GM06990 (cell line): ENCODE measurements around the gene TUBGCP6.

Experiments
- DNase-seq: peaks from one replicate; pipeline ENCODE4 v3.0.0-alpha.2; 2011; ENCODE audit not compliant: insufficient read length; ENCODE audit errors: extremely low read depth
- H3K27me3 ChIP-seq: replicated peaks from 2 replicates; pipeline ENCODE4 v1.6.0; 2011; ENCODE audit warnings: low read length; ENCODE audit not compliant: control insufficient read depth, insufficient read depth
- H3K36me3 ChIP-seq: 2 replicates; pipeline ENCODE4 v1.5.1; 2011; ENCODE audit warnings: low read length; ENCODE audit not compliant: control insufficient read depth, insufficient read depth
- H3K4me3 ChIP-seq: replicated peaks from 2 replicates; pipeline ENCODE4 v1.5.1; 2011; ENCODE audit warnings: low read depth, mild to moderate bottlenecking, control low read depth, low read length
- CTCF ChIP-seq: IDR thresholded peaks from 2 replicates; pipeline ENCODE4 v1.5.1; 2011; ENCODE audit warnings: low read length, control low read depth, mild to moderate bottlenecking, inconsistent platforms; ENCODE audit not compliant: insufficient read depth, poor library complexity, severe bottlenecking

TUBGCP6 gene

GRCh38 chr22:50251477-50252081 is 6.8 kb upstream of the TUBGCP6 start:
- H3K36me3 ChIP-seq: peaks cover 13% of the 10 kb centered on the region
- peak overlapping the region; percentile 89 for H3K4me3 ChIP-seq
- H3K27me3 ChIP-seq: no peaks in the 10 kb centered on the region
- no peak for TF ChIP-seq CTCF
- DNase-seq: no peak

- H3K27me3 ChIP-seq: no peaks in the 10 kb centered on the region
- no peak for TF ChIP-seq CTCF
- DNase-seq: peak; percentile 88
- peaks cover 18% of the 10 kb centered on the region for H3K36me3 ChIP-seq
- peak within 1 kb of the TSS; percentile 89 for H3K4me3 ChIP-seq
Observed at GRCh38 chr22:50250555-50251476, 6.0 kb upstream of the TUBGCP6 start, which contains the start of gene HDAC10. Gene HDAC10 (minus strand): TSS chr22:50251265. CDS start chr22:50251032, 233 bp downstream.

GRCh38 chr22:50250249-50250554 is 5.4 kb upstream of the TUBGCP6 start:
- Histone ChIP-seq H3K4me3 (peak overlapping the region; percentile 89), H3K36me3 (peaks cover 20% of the 10 kb centered on the region), H3K27me3 (no peaks in the 10 kb centered on the region)
- no peak for TF ChIP-seq CTCF
- no peak for DNase-seq

- TF ChIP-seq CTCF: no peak
- no peaks in the 10 kb centered on the region for H3K27me3 ChIP-seq
- H3K4me3 ChIP-seq: peak overlapping the region; percentile 89
- peaks cover 20% of the 10 kb centered on the region for H3K36me3 ChIP-seq
- DNase-seq: no peak
Observed at GRCh38 chr22:50249341-50250248, 4.8 kb upstream of the TUBGCP6 start.

- Histone ChIP-seq H3K4me3 (no peak overlapping the region), H3K36me3 (peaks cover 20% of the 10 kb centered on the region), H3K27me3 (no peaks in the 10 kb centered on the region)
- DNase-seq: no peak
- TF ChIP-seq CTCF: no peak
Observed at GRCh38 chr22:50248196-50249081, 3.6 kb upstream of the TUBGCP6 start.
